K562 (cell line): ENCODE results near the gene ANXA2.

Source experiments
- REST ChIP-seq, 2 experiments: fragments of 450-650 bp; formaldehyde crosslinking in 1 of 2; IDR thresholded peaks; 2 replicates each; pipeline versions ENCODE4 v1.4.0 to v1.6.1; 2014 to 2020; ENCODE audit warnings: mild to moderate bottlenecking in 2 of 2, borderline replicate concordance in 1 of 2, low read depth in 1 of 2
- YBX1 ChIP-seq: fragments of 450-650 bp; IDR thresholded peaks from 2 replicates; pipeline ENCODE4 v1.7.1; 2016; ENCODE audit warnings: mild to moderate bottlenecking

GRCh38 chr15:60395276-60396011, 2.3 kb downstream of the ANXA2 start:
- TF ChIP-seq REST (IDR thresholded peaks at IDR 0.05; ENCODE audit: borderline replicate concordance) = no peak
- TF ChIP-seq REST (CRISPR knock-in tag; IDR thresholded peaks at IDR 0.05; ENCODE audit: low read depth) = no peak
- no peak for TF ChIP-seq YBX1
